HFF-Myc (cell line): ENCODE measurements around the gene BOC.

Experiments used
- DNase-seq: peaks from one replicate; pipeline ENCODE4 v3.0.0-alpha.2; 2011; ENCODE audit warnings: low read depth; ENCODE audit errors: extremely low read depth
- H3K4me3 ChIP-seq: replicated peaks from 2 replicates; pipeline ENCODE4 v1.5.1; 2011; ENCODE audit warnings: low read depth, mild to moderate bottlenecking, control low read depth, low read length
- TF ChIP-seq, protein P1 (sequence below): IDR thresholded peaks from 2 replicates; pipeline ENCODE4 v1.5.1; 2012; ENCODE audit warnings: mild to moderate bottlenecking, low read depth, low read length, control low read depth; ENCODE audit errors: missing control alignments

Gene BOC, protein sequence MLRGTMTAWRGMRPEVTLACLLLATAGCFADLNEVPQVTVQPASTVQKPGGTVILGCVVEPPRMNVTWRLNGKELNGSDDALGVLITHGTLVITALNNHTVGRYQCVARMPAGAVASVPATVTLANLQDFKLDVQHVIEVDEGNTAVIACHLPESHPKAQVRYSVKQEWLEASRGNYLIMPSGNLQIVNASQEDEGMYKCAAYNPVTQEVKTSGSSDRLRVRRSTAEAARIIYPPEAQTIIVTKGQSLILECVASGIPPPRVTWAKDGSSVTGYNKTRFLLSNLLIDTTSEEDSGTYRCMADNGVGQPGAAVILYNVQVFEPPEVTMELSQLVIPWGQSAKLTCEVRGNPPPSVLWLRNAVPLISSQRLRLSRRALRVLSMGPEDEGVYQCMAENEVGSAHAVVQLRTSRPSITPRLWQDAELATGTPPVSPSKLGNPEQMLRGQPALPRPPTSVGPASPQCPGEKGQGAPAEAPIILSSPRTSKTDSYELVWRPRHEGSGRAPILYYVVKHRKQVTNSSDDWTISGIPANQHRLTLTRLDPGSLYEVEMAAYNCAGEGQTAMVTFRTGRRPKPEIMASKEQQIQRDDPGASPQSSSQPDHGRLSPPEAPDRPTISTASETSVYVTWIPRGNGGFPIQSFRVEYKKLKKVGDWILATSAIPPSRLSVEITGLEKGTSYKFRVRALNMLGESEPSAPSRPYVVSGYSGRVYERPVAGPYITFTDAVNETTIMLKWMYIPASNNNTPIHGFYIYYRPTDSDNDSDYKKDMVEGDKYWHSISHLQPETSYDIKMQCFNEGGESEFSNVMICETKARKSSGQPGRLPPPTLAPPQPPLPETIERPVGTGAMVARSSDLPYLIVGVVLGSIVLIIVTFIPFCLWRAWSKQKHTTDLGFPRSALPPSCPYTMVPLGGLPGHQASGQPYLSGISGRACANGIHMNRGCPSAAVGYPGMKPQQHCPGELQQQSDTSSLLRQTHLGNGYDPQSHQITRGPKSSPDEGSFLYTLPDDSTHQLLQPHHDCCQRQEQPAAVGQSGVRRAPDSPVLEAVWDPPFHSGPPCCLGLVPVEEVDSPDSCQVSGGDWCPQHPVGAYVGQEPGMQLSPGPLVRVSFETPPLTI

DNA sequence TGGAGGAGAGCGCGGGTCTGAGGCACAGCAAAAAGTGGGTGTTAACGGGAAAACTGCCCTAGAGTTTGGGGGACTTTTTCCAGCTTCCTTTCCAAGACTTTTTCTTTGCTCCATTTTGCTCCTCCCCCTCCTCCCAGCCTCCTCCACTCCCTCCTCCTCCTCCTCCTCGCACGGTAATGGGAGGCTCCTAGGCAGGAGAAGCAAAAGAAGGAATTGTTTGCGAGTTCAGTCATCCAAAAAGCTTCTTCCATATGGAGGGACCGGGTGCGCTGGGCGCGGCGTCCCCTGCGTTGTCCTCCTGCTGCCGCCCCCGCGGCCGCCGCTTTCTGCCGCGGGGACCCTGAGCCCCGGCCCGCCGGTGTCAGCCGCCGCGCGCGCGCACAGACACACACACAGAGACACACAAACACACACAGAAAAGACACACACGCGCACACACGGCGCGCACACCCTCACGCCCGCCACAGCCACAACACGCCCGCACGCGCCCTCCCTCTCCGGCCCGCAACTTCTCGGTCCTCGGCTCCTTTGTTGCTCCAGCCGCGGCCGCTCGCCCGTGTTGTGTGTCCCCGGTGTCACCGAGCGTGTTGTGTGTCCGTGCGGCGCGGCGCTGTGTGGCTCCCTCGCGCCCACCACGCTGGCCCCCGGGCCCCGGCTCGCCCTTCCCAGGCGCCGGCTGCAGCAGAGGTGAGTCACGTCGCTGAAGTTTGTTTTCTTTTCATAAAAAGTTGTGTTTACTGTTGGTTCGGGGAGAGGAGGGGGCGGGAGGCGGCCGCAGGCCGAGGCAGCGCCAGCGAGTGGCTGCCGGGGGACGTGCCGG, at the start of gene BOC:
TSS of gene BOC (plus strand) at position 228 of the 820 bp plus-strand sequence. CDS start 38,246 bp downstream, outside the sequence.
- TF ChIP-seq, protein P1, sequence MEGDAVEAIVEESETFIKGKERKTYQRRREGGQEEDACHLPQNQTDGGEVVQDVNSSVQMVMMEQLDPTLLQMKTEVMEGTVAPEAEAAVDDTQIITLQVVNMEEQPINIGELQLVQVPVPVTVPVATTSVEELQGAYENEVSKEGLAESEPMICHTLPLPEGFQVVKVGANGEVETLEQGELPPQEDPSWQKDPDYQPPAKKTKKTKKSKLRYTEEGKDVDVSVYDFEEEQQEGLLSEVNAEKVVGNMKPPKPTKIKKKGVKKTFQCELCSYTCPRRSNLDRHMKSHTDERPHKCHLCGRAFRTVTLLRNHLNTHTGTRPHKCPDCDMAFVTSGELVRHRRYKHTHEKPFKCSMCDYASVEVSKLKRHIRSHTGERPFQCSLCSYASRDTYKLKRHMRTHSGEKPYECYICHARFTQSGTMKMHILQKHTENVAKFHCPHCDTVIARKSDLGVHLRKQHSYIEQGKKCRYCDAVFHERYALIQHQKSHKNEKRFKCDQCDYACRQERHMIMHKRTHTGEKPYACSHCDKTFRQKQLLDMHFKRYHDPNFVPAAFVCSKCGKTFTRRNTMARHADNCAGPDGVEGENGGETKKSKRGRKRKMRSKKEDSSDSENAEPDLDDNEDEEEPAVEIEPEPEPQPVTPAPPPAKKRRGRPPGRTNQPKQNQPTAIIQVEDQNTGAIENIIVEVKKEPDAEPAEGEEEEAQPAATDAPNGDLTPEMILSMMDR = no peak

DNA sequence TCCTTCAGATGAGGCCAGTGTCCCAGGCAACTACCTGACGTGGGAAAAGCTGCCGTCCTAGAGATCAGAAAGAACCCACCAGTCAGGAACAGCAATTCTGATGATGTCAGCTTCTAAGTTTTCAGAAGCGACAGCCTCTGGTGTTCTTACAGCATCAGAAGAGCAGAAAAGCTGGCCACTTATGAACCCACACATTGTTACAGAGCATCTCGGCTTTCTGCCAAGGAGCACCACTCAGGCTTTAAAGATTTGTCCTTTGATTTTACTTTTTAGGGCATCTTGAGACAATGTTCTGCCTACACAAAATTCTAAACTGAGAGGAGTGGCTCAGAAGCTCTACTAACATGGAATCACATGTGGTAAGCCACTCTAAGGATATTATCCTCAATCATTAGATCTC, 49.7 kb upstream of the BOC start:
- H3K4me3 ChIP-seq = no peak overlapping the region
- no peak for DNase-seq
- TF ChIP-seq, protein P1 = no peak

More for the DNA sequence above, at the start of gene BOC:
- no peak for DNase-seq
- H3K4me3 ChIP-seq = peak within 1 kb of the TSS; percentile 71

DNA sequence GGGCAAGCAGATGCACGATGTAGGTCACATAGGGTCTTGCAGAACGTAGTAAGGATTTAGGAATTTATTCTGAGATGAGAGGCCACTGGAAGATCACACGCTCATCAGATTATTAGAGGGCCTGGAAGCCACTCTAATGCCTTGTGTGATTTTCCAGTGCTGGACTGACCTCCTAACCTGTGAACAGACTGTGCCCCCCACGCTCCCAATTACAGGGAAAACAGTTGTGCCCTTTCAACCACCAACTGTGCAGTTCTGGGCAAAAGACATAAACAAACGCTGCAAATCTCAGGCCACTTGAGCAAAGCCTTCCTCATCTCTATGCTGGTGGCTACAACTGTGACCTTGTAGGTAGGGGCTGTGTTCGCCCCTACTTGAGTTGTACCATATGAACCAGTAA, 48.2 kb upstream of the BOC start:
- TF ChIP-seq, protein P1 = no peak
- H3K4me3 ChIP-seq = no peak overlapping the region
- no peak for DNase-seq

DNA sequence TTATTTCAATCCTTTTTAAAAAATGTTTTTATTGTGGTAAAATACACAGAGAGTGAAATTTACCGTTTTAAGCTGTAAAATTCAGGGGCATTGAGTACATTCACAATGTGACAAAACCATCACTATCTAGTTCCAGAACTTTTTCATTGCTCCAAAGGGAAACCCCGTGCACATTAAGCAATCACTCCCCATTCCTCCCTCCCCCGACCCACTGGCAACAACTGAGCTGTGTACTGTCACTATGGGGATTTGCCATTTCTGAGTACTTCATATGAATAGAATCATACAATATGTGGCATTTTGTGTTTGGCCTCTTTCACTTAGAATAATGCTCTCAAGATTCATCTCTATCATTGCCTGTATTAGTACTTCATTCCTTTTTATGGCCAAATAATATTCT, 45.5 kb upstream of the BOC start:
- TF ChIP-seq, protein P1 = no peak
- no peak for DNase-seq
- H3K4me3 ChIP-seq = no peak overlapping the region

DNA sequence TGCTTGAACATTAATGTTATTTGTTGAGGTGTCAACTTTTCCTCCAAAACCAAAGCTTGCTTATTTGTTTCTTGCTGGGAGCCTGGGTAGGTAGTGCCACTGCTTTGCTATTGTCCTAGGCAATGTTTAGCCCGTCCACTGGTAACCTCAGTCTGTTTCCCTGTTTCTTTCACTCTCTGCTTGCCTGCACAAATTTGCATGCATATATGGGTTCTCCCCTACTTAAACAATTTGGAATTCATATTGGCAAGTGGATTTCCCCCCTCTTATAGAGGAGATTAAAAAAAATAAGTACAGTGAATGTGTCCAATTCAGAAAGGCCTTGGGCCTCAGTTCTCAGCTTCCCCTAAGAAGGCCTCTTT, 45.0 kb upstream of the BOC start:
- DNase-seq = no peak
- TF ChIP-seq, protein P1 = no peak
- no peak overlapping the region for H3K4me3 ChIP-seq
